Ureter (tissue), 1 donor: ENCODE results near the gene MORN2. TPM values are rescaled to one million over a fixed set of nuclear protein-coding genes. Genes with fewer than 3 reads are reported as not detected.
A peak's percentile ranks its signal among the peaks of the same experiment; 100 is the strongest.
"Not testable (repeated sequence)": the region's sequence is repeated elsewhere in the genome, so short reads cannot be mapped to it uniquely, and the experiment has no call there.

Source experiments
- DNase-seq: peaks from one replicate; pipeline ENCODE4 v3.0.0-alpha.2; 2020; ENCODE audit warnings: low spot score
- total RNA-seq: library from RNA; stranded (reverse); gene quantifications from one replicate; pipeline ENCODE4 v1.2.4, GENCODE V29; 2023
- donor health status: DM: yes; HTN: yes; CAD: no.

The MORN2 gene
- total RNA-seq, result 17.0 TPM

DNA sequence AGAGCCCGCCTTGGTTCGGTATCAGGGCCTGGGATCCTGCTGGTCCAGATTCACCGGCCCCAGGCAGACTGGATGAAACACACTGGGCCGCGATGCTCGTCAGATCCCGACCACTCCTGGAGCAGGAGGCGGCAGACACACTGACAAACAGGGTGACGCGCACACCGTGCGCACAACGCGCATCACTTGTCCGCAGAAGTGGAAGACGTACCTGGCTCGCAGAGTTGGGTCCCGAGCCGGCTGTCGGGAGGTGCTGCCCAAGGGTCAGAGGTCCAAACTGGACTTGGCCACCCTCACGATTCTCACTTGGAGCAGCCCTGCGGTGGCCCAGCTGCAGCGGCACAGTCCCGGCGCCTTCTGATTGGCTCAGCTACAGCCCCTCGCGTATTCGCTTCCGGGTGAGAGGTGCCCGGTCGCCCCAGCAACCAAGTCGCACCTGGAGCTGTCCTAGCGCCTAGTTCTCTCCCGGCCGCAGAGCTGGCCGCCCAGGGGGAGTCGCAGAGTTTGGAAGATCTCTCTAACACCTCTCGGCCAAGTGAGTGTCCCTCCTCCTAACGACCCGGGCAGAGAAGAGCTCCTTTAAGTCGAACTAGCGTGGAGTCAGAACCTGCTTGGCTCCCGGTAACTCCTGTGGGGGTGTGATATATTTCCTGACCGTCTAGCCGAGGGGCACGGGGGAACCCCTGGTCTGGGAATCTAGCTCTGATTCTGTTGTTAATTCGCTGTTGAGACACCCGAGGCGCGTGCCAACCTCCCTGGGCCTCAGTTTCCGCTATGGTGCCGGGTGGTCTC, at the start of gene MORN2, which contains the start of gene DHX57:
Gene MORN2, plus strand, starts transcription at position 401 of the 792 bp plus-strand sequence.
Gene DHX57, minus strand, starts transcription at position 359 of the 792 bp plus-strand sequence. CDS start 7,529 bp downstream, outside the sequence.
- peak; percentile 87 for DNase-seq

DNA sequence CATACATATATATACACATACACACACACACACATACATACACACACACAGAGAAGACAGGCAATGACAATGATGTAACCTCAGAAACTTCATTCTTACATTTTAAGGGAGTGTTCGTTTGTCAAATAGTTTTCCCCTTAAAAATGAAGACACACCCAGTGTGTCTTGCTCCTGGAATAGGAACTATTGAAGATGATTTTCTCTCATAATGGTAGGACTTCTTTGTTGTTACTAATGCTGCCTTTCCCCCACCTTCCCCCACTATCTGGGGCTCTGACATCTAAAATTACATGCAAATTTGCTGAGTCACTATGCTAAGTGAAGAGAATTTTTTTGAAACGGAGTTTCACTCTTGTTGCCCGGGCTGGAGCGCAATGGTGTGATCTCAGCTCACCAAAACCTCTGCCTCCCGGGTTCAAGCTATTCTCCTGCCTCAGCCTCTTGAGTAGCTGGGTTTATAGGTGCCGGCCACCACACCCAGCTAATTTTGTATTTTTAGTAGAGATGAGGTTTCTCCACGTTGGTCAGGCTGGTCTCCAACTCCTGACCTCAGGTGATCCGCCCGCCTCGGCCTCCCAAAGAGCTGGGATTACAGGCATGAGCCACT, 48.1 kb upstream of the MORN2 start:
- DNase-seq, result not testable (repeated sequence)

DNA sequence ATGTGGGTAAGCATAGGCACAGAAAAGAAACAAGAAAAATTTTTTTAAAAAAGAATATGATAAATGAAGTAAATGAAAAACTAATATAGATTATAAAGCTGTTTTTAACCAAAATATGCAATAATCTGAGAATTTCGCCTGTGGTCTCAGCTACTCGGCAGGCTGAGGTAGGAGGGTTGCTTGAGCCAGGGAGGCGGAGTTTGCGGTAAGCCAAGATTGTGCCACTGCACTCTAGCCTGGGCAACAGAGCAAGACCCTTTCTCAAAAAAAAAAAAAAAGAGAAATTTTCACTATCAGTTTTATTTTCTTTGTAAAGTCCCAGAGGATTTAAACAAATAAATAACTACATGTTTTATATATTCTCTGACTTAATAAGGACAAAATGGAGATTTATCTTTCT, 47.3 kb upstream of the MORN2 start:
- no peak for DNase-seq

DNA sequence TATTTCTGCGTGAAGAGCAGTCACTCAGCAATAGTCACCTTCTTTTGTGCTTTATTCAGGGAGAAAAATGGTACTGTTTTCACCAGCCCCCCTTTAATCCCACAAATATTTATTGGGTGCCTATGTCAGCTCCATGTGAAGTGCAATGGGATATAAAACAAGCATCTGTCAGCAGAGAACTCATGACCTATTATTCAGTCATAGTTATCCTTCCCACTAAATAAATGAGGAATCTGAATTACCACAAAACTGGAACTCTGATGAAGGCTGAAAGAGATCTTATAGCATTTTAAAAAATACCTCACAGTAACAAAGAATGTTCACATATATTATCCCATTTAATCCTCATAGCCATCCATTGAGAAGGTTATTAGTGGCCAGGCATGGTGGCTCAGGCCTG, 45.8 kb upstream of the MORN2 start:
- no peak for DNase-seq

DNA sequence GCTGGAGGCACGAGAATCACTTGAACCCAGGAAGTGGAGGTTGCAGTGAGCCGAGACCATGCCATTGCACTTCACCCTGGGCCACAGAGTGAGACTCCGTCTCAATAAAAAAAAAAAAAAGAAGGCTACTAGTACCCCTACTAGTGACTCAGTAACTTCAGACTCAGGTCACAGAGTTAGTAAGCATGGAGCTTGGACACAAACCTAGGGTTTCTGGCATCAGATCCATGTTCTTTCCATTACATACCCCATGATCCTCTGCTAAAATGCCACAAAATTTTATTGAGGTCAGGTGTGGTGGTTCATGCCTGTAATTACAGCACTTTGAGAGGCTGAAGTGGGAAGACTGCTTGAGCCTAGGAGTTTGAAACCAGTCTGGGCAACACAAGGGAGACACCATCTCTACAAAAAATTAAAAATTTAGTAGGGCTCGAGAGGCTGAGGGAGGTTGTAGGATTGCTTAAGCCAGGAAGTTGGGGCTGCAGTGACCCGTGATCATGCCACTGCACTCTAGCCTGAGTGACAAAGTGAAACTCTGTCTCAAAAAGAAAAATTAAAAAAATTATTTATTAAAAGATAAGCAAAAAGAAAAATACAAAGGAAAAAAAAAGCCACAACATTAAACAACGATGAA, 45.1 kb upstream of the MORN2 start:
- no peak for DNase-seq

DNA sequence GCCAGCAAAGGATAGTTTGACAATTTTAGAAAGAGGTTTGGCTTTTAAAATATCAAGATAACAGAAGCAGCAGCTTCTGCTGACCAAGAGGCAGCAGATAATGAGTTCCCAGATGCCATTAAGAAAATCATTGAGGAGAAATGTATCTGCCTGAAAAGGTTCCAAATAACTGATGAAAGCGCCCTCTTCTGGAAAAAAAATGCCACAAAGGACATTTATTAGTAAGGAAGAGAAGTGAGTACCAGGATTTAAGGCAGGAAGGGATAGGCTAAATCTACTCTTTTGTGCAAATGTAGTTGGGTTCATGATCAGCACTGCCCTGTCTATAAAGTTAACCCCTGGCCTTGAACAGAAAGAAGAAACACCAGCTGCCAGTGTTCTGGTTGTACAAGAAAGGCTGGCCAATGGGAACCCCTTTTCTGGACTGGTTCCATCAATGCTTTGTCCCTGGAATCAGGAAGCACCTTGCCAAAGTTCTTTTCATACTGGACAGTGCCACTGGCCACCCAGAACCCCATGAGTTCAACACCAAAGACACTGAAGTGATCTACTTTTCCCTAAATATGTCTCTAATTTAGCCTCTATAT, 40.7 kb upstream of the MORN2 start:
- no peak for DNase-seq

DNA sequence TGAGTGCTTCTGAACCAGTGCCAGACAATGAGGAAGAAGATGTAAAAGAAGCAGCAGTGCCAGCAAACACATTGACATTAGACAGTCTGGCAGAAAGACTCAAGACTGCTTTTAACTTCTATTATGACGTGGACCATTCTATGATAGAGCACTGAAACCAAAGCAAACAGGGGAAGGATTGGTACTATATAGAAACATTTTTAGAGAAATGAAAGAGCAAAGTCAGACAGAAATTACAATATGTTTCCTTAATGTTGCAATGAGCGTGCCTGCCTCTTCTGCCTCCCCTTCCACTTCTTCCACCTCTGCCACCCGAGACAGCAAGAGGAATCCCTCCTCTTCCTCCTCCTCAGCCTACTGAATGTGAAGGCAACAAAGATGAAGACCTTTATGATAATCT, 39.8 kb upstream of the MORN2 start:
- DNase-seq, result no peak

DNA sequence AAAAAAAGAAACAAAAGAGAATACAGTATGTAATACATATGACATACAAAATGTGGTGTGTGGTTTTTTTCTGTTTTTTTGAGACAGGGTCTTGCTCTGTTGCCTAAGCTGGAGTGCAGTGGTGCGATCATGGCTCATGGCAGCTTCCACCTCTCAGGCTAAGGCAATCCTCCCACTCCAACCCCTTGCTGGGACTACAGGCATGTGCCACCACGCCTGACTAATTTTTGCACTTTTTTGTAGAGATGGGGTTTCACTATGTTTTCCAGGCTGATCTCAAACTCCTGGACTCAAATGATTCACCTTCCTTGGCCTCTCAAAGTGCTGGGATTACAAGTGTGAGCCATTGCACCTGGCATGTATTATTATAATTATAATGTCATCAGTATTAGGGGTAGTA, 39.0 kb upstream of the MORN2 start:
- DNase-seq, result no peak

DNA sequence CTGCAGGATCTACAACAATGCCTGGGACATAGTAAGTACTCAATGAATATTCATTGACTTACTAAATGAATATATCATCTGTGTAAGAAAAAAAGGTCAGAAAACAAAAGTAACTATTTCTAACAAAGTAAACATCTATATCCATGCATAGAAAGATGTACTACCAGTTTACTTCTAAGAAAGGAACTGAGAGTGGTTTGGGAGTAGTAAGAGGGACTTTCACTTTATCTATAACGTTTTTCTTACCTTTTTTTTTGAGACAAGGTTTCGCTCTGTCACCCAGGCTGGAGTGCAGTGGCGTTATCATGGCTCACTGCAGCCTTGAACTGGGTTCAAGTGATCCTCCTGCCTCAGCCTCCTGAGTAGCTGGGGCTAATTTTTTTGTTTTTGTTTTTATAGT, 25.7 kb upstream of the MORN2 start:
- DNase-seq, result no peak

DNA sequence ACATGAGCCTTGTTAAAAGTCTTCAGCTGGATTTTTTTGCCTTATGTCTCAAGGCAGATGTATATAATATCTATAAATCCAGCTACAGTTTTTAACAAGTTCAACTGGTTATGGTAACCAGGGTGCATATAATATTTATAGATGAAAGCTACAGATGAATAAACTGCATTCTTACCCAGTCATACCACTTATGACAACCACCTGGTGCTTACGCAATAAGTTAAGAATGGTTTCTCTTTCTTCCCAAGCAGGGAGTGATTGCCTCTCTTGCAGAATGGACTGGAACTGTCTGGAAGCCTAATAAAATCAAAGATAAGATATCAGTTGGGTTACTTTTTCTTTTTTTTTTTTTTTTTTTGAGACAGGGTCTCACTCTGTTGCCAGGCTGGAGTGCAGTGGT, 19.6 kb upstream of the MORN2 start:
- no peak for DNase-seq

DNA sequence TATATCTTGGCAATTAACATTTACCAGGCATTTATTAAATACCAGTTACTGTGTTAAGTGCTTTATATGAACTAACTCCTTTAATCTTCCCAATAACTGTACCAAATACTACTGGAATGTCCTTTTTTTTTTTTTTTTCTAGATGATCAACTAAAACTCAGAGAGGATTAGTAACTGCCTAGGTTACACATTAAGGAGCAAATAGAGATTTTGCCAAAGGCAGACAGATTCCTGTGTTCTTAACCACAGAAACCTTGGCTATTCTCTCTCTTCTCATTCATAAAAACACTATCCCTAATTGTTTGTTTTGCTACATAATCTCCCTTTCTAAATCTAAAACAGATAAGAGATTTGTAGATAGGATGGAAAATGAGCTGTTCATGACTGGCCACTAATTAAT, 13.3 kb upstream of the MORN2 start:
- DNase-seq, result no peak

DNA sequence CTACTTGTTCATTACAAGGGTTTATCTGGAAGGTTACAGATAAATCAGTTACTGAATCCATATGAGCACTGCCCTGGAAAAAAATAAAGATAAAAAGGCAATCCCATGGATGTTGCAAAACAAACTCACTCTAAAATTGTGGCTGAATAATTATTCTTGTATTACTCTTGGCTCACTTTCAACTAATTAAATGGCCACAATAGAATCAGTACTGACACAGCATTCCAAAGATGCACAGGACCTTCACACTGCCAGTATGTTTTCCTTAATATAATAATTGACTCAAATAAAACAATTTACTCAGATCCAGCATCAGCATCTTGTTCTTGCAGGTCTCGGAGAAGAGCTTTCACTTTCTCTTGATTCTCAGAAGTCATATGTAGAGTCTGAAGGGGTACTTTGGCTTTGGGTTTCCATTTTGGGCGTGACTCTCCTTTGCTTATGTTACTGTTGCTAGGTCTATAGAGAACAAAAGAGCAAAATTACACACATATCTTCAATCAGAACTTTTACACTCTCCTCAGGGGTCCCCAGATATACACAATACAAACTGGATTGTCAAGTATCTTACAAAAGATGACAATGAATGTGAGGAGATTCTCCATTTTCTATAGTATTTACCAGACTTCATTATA, 12.6 kb upstream of the MORN2 start:
- DNase-seq, result no peak

DNA sequence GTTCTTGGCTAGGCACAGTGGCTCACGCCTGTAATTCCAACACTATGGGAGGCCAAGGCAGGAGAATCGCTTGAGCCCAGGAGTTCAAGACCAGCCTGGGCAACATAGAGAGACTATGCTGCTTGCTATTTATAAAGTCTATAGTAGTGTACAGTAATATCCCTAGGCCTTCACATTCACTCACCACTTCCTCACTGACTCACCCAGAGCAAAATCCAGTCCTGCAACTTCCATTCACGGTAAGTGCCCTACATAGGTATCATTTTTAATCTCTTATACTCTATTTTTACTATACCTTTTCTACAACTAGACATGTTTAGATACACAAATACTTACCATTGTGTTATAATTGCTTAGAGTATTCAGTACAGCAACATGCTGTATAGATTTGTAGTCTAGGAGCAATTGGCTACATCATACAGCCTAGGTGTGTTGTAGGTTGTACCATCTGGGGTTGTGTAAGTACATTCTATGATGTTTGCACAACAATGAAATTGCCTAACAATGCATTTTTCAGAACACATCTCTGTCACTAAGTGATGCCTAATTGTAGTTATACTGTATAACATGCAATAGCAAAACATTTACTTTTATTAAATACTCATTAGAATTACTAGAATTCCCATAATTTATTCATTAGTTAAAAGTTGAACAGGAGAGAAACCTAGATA, 8.9 kb upstream of the MORN2 start:
- no peak for DNase-seq

DNA sequence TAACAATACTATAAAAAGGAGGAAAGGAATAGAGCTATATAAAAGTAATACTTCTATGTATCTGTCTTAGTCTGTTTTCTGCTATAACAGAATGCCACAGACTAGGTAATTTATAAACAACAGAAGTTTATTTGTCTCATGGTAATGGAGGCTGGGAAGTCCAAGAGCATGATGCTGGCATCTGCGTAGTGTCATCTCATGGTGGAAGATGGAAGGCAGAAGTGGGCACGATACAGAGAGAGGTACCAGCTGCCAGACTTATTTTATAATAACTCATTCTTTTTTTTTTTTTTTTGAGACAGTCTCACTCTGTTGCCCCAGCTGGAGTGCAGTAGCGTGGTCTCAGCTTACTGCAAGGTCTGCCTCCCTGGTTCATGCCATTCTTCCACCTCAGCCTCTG, 4.3 kb upstream of the MORN2 start:
- DNase-seq, result no peak

DNA sequence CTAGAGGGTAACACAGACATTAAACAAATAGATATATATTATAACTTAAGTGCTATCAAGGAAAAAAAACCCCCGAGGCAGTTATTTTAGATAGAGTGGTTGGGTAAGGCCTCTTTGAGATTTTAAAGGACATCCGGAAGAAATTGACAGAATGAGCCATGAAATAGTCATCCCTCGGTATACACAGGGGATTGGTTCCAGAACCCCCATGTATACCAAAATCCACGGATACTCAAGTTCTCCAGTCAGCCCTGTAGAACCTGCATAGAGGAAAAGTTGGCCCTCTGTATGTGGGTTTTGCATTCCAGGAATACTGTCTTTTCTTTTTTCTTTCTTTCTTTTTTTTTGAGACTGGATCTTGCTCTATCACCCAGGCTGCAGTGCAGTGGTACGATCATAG, 2.0 kb upstream of the MORN2 start:
- no peak for DNase-seq

DNA sequence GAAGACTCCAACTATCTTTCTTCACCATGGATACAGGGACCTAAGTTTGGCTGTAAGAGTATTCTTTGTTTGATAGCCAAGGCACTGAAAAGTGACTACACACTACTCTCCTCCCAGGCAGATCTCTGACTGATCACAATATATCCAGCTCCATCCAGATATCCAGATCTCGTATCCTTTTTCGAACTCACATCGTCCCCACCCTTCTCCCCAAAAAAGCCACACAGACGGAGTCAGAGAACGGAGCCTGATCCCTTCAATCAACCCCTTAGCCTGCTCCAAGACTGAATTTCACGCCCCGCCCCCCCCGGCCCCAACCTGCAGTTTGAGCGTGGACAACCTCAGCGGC, 575 bp upstream of the MORN2 start:
- no peak for DNase-seq

DNA sequence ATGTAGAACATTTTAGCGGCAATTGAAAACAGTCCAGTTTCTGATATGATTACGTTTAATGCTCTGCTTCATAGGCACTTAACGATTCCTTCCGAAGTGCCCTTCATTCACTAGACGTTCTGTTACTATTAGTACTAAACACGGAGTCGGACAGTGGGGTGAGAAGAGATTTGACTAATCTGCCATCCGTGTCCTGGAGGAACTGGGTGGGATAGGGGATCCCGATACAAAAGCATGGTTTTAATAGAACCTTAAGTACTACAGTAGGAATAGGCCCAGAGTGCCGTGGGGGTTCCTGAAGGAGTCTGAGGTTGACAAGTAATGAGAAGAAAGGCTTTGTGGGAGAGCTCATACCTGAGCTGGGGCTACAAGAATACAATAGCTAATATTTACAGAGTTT, 631 bp downstream of the MORN2 start:
- DNase-seq, result no peak

DNA sequence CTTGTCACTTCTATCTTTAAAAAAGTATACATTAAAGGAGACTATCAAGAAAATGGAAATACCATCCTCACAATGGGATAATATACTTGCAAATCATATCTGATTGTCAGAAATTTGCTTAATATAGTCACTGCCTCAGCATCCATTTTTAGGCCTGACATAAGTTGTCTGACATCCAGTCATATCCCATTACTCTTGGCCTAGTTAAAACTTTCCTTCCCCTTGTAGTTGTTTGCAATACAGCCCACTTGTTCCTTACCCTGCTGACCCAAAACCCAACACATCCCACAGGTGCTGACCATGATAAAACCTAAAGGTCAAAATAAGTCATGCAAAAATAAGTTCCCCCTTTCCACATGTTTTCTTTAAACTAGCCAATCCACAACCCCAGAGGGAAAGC, 10.3 kb downstream of the MORN2 start:
- DNase-seq, result no peak

DNA sequence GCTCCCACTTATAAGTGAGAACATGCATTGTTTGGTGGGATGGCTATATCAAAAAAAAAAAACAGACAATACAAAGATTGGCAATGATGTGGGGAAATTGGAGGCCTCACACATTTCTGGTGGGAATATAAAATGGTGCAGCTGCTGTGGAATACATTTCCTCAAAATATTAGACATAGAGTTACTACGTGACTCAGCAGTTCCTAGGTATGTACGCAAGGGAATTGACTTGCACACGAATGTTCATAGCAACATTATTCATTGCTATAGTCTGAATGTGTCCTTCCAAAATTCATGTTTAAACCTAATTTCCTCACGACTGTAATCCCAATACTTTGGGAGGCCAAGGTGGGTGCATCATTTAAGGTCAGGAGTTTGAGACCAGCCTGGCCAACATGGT, 11.6 kb downstream of the MORN2 start:
- no peak for DNase-seq

DNA sequence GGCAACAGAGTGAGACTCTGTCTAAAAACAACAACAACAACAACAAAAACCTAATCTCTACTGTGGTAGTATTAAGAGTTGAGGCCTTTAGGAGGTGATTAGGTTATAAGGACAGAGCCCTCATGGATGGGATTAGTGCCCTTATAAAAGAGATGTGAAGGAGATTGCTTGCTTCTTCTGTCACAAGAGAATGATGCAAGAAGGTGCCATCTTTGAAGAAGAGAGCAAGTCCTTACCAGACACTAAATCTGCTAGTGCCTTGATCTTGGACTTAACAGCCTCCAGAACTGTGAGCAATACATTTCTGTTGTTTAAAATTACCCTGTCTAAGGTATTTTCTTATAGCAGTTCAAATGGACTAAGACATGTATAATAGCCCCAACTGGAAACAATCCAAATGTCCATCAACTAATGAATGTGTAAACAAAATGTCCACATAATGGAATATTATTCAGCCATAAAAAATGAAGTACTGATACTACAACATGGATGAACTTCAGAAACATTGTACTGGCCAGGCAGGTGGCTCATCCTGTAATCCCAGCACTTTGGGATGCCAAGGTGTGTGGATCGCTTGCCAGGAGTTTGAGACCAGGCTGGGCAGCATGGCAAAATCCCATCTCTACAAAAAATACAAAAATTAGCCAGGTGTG, 12.3 kb downstream of the MORN2 start:
- DNase-seq, result no peak

DNA sequence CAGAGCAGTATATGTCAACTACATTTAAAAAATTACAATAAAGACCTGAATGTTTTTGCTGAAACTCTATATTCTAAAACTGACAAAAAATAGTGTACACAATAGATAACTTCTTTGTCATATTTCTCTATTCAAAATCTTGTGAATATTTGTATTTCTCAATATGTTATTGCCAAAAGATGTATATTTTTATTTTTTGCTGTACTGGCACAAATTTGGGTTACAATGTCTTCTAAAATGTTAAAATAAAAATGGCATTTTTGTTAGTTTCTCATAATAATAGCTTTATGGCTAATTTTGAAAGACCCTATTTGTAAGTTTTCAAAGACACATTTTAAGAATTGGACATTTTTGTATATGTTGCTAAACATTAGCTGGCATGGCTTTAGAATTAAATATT, 13.3 kb downstream of the MORN2 start:
- no peak for DNase-seq
